ENCODE measurements around the gene NOL9.

The NOL9 gene

DNA sequence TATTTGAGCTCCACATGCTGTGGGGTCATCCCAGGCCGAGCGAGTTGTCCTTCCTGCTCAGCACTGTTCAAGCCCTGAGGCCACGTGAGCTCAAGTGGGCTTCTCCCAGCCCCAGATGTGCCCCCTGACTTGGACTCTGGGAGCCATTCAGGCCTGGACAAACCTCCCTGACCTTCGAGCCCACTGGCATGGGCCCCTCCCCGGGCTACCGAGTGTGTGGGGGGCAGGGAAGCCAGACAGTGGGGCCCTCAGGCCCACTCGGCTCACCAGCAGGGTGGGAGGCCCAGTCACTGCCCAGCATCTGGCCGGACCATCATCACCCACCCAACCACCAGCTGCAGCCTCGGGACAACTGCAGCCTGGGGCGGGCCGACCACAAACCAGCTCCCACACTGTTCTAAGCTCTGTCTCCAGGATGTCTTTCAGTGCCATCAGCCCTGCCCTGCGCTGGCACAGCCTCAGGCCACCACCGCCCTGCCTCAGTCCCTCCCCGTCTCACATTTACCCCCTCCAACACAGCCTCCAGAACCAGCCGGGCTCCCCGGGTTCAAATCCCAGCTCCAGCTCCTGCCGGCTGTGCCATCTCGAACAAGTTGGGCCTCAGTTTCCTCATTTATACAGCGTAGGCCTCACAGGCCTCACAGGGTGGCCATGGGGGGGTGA, 41.9 kb downstream of the NOL9 start:
- Histone ChIP-seq H4K5ac (ENCODE audit: low read length) (no peak overlapping the region), H2BK120ac (ENCODE audit: low read depth, low read length) (no peak overlapping the region), H3K18ac (ENCODE audit: low read length) (no peak overlapping the region), H3K27ac (ENCODE audit: low read depth, low read length) (no peak overlapping the region), H3K79me2 (ENCODE audit: control insufficient read depth, insufficient read depth, low read length) (no peaks in the 10 kb centered on the region), H3K4ac (ENCODE audit: low read depth, low read length) (no peak overlapping the region), H3K79me1 (ENCODE audit: low read length) (no peaks in the 10 kb centered on the region), H3K56ac (ENCODE audit: low read length) (no peak overlapping the region), H3K4me1 (ENCODE audit: control insufficient read depth, low read depth, low read length) (no peaks in the 10 kb centered on the region), H3K36me3 (ENCODE audit: control insufficient read depth, insufficient read depth, low read length) (no peaks in the 10 kb centered on the region), H3K27me3 (ENCODE audit: insufficient read depth, low read length, poor library complexity) (no peaks in the 10 kb centered on the region), H2BK15ac (replicated peaks; ENCODE audit: low read depth) (no peak overlapping the region), H3K23ac (ENCODE audit: low read length) (no peak overlapping the region), H2BK5ac (ENCODE audit: low read length) (no peak overlapping the region), H3K4me3 (ENCODE audit: low read length) (no peak overlapping the region), H4K8ac (ENCODE audit: low read depth, low read length) (no peak overlapping the region), H2AK5ac (ENCODE audit: low read length) (no peak overlapping the region), H3K4me2 (ENCODE audit: low read length) (no peak overlapping the region), H3K9ac (ENCODE audit: low read length) (no peak overlapping the region)
- DNase-seq: no peak
- no CpG with 5 or more reads among the region's 19 CpGs for WGBS (ENCODE audit: extremely low coverage, insufficient coverage, low lambda C conversion rate)

DNA sequence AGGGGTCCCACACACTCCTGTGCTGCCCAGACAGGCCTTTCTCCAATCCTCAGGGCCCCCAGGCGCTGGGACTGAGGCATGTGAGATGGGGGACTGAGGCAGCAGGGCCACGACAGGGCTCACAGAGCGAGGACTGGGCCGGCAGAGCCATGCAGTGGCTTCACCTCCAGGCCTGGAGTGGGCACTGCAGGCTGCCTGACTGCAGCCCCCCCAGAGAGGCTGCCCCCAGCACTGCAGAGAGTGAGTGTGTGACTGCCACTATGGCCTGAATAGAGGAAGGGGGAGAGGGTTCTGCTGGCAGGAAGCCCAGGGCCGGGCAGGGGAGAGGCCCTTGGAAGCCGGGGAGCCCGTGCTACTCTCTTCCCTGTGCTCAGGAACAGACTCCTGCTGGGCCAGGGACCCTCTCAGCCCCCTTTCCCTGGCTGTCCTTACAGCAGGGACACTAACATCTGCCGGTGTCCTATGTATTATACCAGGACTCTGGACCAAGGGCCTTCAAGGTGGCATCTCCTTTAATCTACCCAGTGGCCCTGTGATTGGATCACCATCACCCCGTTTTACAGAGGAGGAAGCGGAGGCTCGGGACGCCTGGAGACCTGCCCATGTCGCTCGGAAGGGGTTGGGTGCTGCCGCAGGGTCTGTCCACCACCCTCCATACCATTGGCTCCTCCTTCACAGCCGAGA, 42.6 kb downstream of the NOL9 start:
- no peak overlapping the region for H4K5ac ChIP-seq (ENCODE audit: low read length)
- no peak overlapping the region for H3K9ac ChIP-seq (ENCODE audit: low read length)
- H3K56ac ChIP-seq (ENCODE audit: low read length): no peak overlapping the region
- no peak overlapping the region for H2BK15ac ChIP-seq (replicated peaks; ENCODE audit: low read depth)
- no peaks in the 10 kb centered on the region for H3K36me3 ChIP-seq (ENCODE audit: control insufficient read depth, insufficient read depth, low read length)
- WGBS (ENCODE audit: extremely low coverage, insufficient coverage, low lambda C conversion rate): no CpG with 5 or more reads among the region's 16 CpGs
- H3K4me2 ChIP-seq (ENCODE audit: low read length): no peak overlapping the region
- no peak overlapping the region for H3K4ac ChIP-seq (ENCODE audit: low read depth, low read length)
- no peaks in the 10 kb centered on the region for H3K27me3 ChIP-seq (ENCODE audit: insufficient read depth, low read length, poor library complexity)
- H3K79me1 ChIP-seq (ENCODE audit: low read length): no peaks in the 10 kb centered on the region
- no peak overlapping the region for H3K18ac ChIP-seq (ENCODE audit: low read length)
- no peak overlapping the region for H3K27ac ChIP-seq (ENCODE audit: low read depth, low read length)
- H2BK120ac ChIP-seq (ENCODE audit: low read depth, low read length): no peak overlapping the region
- no peak overlapping the region for H4K8ac ChIP-seq (ENCODE audit: low read depth, low read length)
- no peak overlapping the region for H3K4me3 ChIP-seq (ENCODE audit: low read length)
- H2AK5ac ChIP-seq (ENCODE audit: low read length): no peak overlapping the region
- no peak for DNase-seq
- no peak overlapping the region for H2BK5ac ChIP-seq (ENCODE audit: low read length)
- no peak overlapping the region for H3K23ac ChIP-seq (ENCODE audit: low read length)
- H3K79me2 ChIP-seq (ENCODE audit: control insufficient read depth, insufficient read depth, low read length): no peaks in the 10 kb centered on the region
- no peaks in the 10 kb centered on the region for H3K4me1 ChIP-seq (ENCODE audit: control insufficient read depth, low read depth, low read length)

DNA sequence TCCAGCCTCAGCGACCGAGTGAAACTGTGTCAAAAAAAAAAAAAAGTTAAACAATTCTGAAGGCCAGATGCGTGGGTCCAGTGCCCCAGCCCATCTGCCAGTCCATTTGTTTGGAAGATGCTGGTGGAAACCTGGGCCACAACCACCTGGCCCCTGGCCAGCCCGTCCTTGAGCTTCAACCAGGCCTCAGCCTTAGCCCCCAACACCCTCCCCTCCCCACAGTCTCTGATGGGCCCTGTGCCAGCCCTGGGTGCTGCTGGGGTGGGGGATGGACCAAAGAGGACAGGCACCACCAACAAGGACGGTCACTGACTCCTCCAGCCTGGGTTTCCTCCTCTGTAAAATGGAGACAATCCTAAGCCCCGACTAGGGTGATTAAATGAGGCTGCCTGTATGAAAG, 43.3 kb downstream of the NOL9 start:
- Histone ChIP-seq H3K79me1 (ENCODE audit: low read length) (no peaks in the 10 kb centered on the region), H3K23ac (ENCODE audit: low read length) (no peak overlapping the region), H4K8ac (ENCODE audit: low read depth, low read length) (no peak overlapping the region), H3K18ac (ENCODE audit: low read length) (no peak overlapping the region), H3K4ac (ENCODE audit: low read depth, low read length) (no peak overlapping the region), H2BK15ac (replicated peaks; ENCODE audit: low read depth) (no peak overlapping the region), H3K79me2 (ENCODE audit: control insufficient read depth, insufficient read depth, low read length) (no peaks in the 10 kb centered on the region), H3K4me2 (ENCODE audit: low read length) (no peak overlapping the region), H2AK5ac (ENCODE audit: low read length) (no peak overlapping the region), H3K27me3 (ENCODE audit: insufficient read depth, low read length, poor library complexity) (no peaks in the 10 kb centered on the region), H3K4me3 (ENCODE audit: low read length) (no peak overlapping the region), H3K36me3 (ENCODE audit: control insufficient read depth, insufficient read depth, low read length) (no peaks in the 10 kb centered on the region), H3K4me1 (ENCODE audit: control insufficient read depth, low read depth, low read length) (no peaks in the 10 kb centered on the region), H4K5ac (ENCODE audit: low read length) (no peak overlapping the region), H2BK120ac (ENCODE audit: low read depth, low read length) (no peak overlapping the region), H3K9ac (ENCODE audit: low read length) (no peak overlapping the region), H3K56ac (ENCODE audit: low read length) (no peak overlapping the region), H2BK5ac (ENCODE audit: low read length) (no peak overlapping the region), H3K27ac (ENCODE audit: low read depth, low read length) (no peak overlapping the region)
- WGBS (ENCODE audit: extremely low coverage, insufficient coverage, low lambda C conversion rate): no CpG with 5 or more reads among the region's 6 CpGs
- DNase-seq: no peak

DNA sequence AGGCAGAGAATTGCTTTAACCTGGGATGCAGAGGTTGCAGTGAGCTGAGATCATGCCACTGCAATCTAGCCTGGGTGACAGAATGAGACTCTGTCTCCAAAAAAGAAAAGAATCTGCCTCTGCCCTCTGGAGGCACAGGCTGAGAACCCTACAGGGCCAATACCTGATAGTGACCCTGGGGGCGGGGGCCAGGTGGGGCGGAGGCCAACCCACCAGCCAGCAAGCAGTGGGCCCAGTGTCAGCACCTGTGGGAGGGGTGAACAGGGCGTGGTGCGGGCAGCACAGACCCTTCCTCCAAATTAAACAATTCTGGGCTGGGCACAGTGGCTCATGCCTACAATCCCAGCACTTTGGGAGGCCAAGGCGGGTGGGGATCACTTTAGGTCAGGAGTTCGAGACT, 43.8 kb downstream of the NOL9 start:
- H2BK15ac ChIP-seq (replicated peaks; ENCODE audit: low read depth): no peak overlapping the region
- H3K9ac ChIP-seq (ENCODE audit: low read length): no peak overlapping the region
- H3K23ac ChIP-seq (ENCODE audit: low read length): no peak overlapping the region
- H3K79me1 ChIP-seq (ENCODE audit: low read length): no peaks in the 10 kb centered on the region
- H2AK5ac ChIP-seq (ENCODE audit: low read length): no peak overlapping the region
- H3K4me1 ChIP-seq (ENCODE audit: control insufficient read depth, low read depth, low read length): no peaks in the 10 kb centered on the region
- H4K5ac ChIP-seq (ENCODE audit: low read length): no peak overlapping the region
- H4K8ac ChIP-seq (ENCODE audit: low read depth, low read length): no peak overlapping the region
- H3K27ac ChIP-seq (ENCODE audit: low read depth, low read length): no peak overlapping the region
- DNase-seq: no peak
- H3K79me2 ChIP-seq (ENCODE audit: control insufficient read depth, insufficient read depth, low read length): no peaks in the 10 kb centered on the region
- WGBS (ENCODE audit: extremely low coverage, insufficient coverage, low lambda C conversion rate): no CpG with 5 or more reads among the region's 6 CpGs
- H3K4me2 ChIP-seq (ENCODE audit: low read length): no peak overlapping the region
- H3K36me3 ChIP-seq (ENCODE audit: control insufficient read depth, insufficient read depth, low read length): no peaks in the 10 kb centered on the region
- H2BK5ac ChIP-seq (ENCODE audit: low read length): no peak overlapping the region
- no peak overlapping the region for H2BK120ac ChIP-seq (ENCODE audit: low read depth, low read length)
- H3K27me3 ChIP-seq (ENCODE audit: insufficient read depth, low read length, poor library complexity): no peaks in the 10 kb centered on the region
- H3K18ac ChIP-seq (ENCODE audit: low read length): no peak overlapping the region
- no peak overlapping the region for H3K4ac ChIP-seq (ENCODE audit: low read depth, low read length)
- H3K56ac ChIP-seq (ENCODE audit: low read length): no peak overlapping the region
- no peak overlapping the region for H3K4me3 ChIP-seq (ENCODE audit: low read length)

- H3K9ac ChIP-seq (ENCODE audit: low read length): no peak overlapping the region
- H2BK15ac ChIP-seq (replicated peaks; ENCODE audit: low read depth): no peak overlapping the region
- H3K4me2 ChIP-seq (ENCODE audit: low read length): no peak overlapping the region
- H3K79me1 ChIP-seq (ENCODE audit: low read length): no peaks in the 10 kb centered on the region
- H2BK5ac ChIP-seq (ENCODE audit: low read length): no peak overlapping the region
- no peaks in the 10 kb centered on the region for H3K27me3 ChIP-seq (ENCODE audit: insufficient read depth, low read length, poor library complexity)
- no peak overlapping the region for H3K56ac ChIP-seq (ENCODE audit: low read length)
- no peak overlapping the region for H4K8ac ChIP-seq (ENCODE audit: low read depth, low read length)
- no peak overlapping the region for H3K23ac ChIP-seq (ENCODE audit: low read length)
- H3K27ac ChIP-seq (ENCODE audit: low read depth, low read length): no peak overlapping the region
- H3K4me3 ChIP-seq (ENCODE audit: low read length): no peak overlapping the region
- no peak overlapping the region for H2AK5ac ChIP-seq (ENCODE audit: low read length)
- no peaks in the 10 kb centered on the region for H3K4me1 ChIP-seq (ENCODE audit: control insufficient read depth, low read depth, low read length)
- no peak overlapping the region for H4K5ac ChIP-seq (ENCODE audit: low read length)
- no CpG with 5 or more reads among the region's 10 CpGs for WGBS (ENCODE audit: extremely low coverage, insufficient coverage, low lambda C conversion rate)
- no peaks in the 10 kb centered on the region for H3K79me2 ChIP-seq (ENCODE audit: control insufficient read depth, insufficient read depth, low read length)
- H2BK120ac ChIP-seq (ENCODE audit: low read depth, low read length): no peak overlapping the region
- no peak overlapping the region for H3K18ac ChIP-seq (ENCODE audit: low read length)
- H3K4ac ChIP-seq (ENCODE audit: low read depth, low read length): no peak overlapping the region
- H3K36me3 ChIP-seq (ENCODE audit: control insufficient read depth, insufficient read depth, low read length): no peaks in the 10 kb centered on the region
- DNase-seq: no peak
Observed at GRCh38 chr1:6509919-6510291, 44.4 kb downstream of the NOL9 start.

All from mesendoderm (in vitro differentiated cells).